ENCODE measurements around the gene HSDL2.

The HSDL2 gene

DNA sequence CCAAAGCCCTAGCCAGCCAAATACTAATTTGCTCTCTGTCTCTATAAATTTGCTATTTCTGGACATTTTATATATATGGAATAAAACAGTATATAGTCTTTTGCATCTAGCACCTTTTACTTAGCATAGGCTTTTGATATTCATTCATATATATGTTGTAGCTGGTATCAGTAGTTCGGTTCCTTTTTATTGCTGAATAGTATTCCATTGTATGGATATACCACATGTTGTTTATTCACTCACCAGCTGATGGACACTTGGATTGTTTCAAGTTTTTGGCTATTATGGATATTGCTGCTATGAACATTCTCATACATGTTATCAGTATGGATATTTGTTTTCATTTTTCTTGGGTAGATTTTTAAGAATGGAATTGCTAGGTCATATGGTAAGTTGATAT, 82.9 kb downstream of the HSDL2 start:
- no peak overlapping the region for H3K27ac ChIP-seq
- TF ChIP-seq, protein P1, sequence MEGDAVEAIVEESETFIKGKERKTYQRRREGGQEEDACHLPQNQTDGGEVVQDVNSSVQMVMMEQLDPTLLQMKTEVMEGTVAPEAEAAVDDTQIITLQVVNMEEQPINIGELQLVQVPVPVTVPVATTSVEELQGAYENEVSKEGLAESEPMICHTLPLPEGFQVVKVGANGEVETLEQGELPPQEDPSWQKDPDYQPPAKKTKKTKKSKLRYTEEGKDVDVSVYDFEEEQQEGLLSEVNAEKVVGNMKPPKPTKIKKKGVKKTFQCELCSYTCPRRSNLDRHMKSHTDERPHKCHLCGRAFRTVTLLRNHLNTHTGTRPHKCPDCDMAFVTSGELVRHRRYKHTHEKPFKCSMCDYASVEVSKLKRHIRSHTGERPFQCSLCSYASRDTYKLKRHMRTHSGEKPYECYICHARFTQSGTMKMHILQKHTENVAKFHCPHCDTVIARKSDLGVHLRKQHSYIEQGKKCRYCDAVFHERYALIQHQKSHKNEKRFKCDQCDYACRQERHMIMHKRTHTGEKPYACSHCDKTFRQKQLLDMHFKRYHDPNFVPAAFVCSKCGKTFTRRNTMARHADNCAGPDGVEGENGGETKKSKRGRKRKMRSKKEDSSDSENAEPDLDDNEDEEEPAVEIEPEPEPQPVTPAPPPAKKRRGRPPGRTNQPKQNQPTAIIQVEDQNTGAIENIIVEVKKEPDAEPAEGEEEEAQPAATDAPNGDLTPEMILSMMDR (conservative IDR thresholded peaks at IDR 0.05): no peak

- TF ChIP-seq, protein P1 (conservative IDR thresholded peaks at IDR 0.05): no peak
- H3K27ac ChIP-seq: no peak overlapping the region
Measured at GRCh38 chr9:112465352-112465751, 85.4 kb downstream of the HSDL2 start.

- TF ChIP-seq, protein P1 (conservative IDR thresholded peaks at IDR 0.05): no peak
- no peak overlapping the region for H3K27ac ChIP-seq
Measured at GRCh38 chr9:112472996-112473395, 93.1 kb downstream of the HSDL2 start.

GRCh38 chr9:112473986-112474385, 94.1 kb downstream of the HSDL2 start:
- TF ChIP-seq, protein P1 (conservative IDR thresholded peaks at IDR 0.05): no peak

DNA sequence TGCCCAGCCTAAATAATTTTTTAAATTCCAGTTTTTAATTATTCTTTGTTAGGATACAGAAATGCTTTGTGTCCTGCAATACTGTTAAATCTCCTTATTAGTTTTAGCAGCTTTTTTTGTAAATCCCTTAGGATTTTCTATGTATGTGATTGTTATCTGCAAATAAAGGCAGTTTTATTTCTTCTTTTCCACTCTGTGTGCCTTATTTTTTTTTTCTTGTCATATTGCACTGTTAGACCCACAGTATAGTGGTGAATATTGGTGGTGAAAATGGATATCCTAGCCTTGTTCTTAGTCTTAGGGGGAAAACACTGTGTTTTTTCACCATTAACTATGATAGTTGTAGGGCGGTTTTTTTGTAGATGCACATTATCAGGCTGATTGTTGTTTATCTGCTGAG, 95.4 kb downstream of the HSDL2 start:
- TF ChIP-seq, protein P1 (conservative IDR thresholded peaks at IDR 0.05): no peak
- no peak overlapping the region for H3K27ac ChIP-seq

More at GRCh38 chr9:112473986-112474385, 94.1 kb downstream of the HSDL2 start:
- no peak overlapping the region for H3K27ac ChIP-seq

GRCh38 chr9:112477330-112477729, 97.4 kb downstream of the HSDL2 start:
- no peak overlapping the region for H3K27ac ChIP-seq
- TF ChIP-seq, protein P1 (conservative IDR thresholded peaks at IDR 0.05): no peak

GRCh38 chr9:112479221-112479620, 99.3 kb downstream of the HSDL2 start:
- TF ChIP-seq, protein P1 (conservative IDR thresholded peaks at IDR 0.05): no peak
- no peak overlapping the region for H3K27ac ChIP-seq
